Cardiac fibroblast (primary cell): ENCODE measurements around the gene RAMAC.

Experiments
- DNase-seq, 2 donors: peaks; one replicate each; pipeline versions ENCODE4 v3.0.0 to v3.0.0-alpha.2; 2010; ENCODE audit warnings: low read depth in 2 of 2
- H3K4me3 ChIP-seq, 2 donors: replicated peaks in 1 of 2; 1 replicate in 1 of 2; 2 replicates in 1 of 2; pipeline ENCODE4 v1.5.1; 2011; ENCODE audit warnings: low read depth in 2 of 2, low read length in 2 of 2, mild to moderate bottlenecking in 2 of 2, moderate library complexity in 1 of 2
- TF ChIP-seq, protein P1 (sequence below): IDR thresholded peaks from one replicate; pipeline ENCODE4 v1.5.1; 2011; ENCODE audit warnings: low read depth, mild to moderate bottlenecking, low read length, inconsistent platforms

RAMAC gene

DNA sequence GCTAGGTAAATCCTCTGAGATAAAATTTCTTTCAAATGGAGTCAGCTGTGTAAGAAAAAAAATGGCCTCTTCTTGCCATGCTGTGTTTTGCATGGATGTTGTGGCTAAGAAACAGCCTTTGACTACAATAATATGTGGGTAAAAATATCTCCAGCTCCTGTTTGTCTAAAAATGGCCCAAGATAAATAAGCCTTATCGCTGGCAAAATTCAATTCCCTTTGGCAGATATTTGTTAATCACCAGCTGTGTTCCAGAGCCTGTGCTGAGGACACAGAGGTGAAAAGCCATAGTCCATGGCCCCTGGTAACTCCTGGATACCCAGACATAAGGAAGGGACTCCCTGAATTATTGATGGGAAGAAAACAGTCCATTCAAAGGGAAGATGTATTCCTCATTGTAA, 15.3 kb upstream of the RAMAC start:
- TF ChIP-seq, protein P1, sequence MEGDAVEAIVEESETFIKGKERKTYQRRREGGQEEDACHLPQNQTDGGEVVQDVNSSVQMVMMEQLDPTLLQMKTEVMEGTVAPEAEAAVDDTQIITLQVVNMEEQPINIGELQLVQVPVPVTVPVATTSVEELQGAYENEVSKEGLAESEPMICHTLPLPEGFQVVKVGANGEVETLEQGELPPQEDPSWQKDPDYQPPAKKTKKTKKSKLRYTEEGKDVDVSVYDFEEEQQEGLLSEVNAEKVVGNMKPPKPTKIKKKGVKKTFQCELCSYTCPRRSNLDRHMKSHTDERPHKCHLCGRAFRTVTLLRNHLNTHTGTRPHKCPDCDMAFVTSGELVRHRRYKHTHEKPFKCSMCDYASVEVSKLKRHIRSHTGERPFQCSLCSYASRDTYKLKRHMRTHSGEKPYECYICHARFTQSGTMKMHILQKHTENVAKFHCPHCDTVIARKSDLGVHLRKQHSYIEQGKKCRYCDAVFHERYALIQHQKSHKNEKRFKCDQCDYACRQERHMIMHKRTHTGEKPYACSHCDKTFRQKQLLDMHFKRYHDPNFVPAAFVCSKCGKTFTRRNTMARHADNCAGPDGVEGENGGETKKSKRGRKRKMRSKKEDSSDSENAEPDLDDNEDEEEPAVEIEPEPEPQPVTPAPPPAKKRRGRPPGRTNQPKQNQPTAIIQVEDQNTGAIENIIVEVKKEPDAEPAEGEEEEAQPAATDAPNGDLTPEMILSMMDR: no peak
- no peak overlapping the region for H3K4me3 ChIP-seq
- no peak for DNase-seq

DNA sequence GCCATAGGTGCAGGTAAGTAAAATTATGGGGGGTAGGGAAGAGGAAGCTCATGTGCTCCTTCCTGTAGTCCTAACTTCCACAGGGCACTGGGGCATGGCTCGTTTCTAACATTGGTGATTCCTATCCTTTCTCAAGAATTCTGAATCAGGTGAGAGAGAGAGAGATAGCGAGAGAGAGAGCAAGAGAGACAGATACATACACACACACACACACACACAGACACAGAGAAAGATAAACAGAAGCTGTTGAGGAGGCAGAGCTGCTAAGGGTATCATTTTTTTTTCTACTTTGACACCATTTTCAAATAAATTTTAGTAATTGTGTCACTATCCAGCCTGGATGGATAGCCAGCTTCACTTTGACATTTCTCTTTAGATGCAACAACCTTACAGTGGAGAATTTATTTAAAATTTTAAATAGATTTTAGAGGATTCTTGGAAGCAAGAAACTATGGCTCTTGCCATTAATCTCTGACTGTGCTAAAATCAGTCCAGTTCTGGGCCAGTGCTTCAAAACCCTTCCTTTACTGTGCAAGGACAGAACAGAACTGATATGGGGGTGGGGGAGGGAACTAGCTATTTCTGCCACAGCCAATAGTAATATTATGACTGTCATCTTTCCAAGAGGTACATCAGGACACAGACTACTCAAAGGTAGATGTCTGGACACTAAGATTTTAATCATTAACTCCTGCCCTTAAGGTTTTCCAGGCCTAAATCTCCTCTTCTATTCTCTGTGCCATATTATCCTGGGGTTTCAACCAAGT, 14.6 kb upstream of the RAMAC start:
- no peak for DNase-seq
- TF ChIP-seq, protein P1: no peak
- no peak overlapping the region for H3K4me3 ChIP-seq

DNA sequence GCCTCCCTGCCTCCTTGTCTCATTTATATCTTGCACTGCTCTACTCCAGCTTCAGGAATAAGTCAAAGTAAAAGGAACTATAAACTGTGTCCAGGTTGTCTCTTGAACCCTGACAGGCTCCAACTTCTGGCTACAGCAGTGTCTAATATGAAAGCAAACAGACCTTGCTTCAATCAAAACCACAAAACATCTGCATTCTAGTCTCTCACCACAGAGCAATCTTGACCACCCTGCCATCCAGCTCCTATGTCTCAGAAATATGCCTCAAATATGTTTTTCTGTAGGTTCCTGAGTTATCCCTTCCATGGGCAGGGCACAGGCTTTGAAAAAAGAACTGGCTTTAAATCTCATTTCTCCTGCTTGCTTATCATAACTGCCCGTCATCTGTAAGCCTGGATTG, 13.0 kb upstream of the RAMAC start:
- TF ChIP-seq, protein P1: no peak
- H3K4me3 ChIP-seq: no peak overlapping the region
- DNase-seq: no peak

DNA sequence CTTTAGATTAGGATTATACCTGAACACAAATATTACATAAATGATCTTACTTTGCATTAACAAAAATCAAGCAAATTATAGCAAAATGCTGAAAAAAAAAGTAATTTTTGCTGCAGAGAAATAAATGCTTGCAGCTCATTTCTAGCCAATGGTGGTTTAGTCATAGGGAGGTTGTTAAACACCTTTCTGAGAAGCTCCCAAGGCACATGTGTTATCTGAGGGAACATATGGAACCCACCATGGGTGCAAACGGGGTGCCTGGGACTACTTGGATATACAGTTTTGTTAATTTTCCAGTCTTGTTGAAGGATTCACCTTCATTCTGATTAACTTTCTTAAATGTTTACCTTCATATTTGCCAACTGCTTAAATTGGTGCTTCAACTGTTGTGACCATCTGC, 8.9 kb upstream of the RAMAC start:
- TF ChIP-seq, protein P1: no peak
- H3K4me3 ChIP-seq: no peak overlapping the region
- DNase-seq: no peak

DNA sequence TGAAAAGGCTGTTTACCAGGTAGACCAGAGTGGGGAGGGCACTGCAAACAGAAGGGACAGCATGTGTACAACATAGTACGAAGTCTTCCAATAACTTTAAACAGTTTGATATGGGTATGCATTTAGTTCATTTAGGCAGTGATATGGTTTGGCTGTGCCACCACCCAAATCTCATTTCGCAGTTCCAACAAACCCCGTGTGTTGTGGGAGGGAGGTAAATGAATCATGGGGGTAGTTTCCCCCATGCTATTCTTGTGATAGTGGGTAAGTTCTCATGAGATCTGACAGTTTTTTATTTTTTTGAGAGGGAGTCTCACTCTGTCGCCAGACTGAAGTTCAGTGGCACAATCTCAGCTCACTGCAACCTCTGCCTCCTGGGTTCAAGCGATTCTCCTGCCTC, 7.6 kb upstream of the RAMAC start:
- H3K4me3 ChIP-seq: no peak overlapping the region
- DNase-seq: no peak
- TF ChIP-seq, protein P1: no peak

DNA sequence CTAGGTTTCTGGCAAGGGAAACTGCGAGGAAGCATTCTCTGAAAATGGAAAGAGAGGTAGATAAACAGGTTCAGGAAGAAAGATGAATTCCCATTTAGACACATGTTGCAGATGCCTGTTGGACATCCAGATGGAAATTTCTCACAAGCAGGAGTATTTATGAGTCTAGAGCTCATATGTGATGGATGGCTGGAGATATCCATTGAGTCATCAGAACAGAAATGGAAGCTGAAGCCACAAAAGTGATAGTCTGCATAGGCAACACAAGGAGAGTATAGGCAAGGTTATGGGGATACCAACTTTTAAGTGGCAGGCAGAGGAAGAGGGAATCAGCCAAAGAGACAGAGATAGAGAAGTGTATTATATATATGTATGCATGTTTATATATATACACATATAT, 6.3 kb upstream of the RAMAC start:
- H3K4me3 ChIP-seq: no peak overlapping the region
- TF ChIP-seq, protein P1: no peak
- DNase-seq: no peak

DNA sequence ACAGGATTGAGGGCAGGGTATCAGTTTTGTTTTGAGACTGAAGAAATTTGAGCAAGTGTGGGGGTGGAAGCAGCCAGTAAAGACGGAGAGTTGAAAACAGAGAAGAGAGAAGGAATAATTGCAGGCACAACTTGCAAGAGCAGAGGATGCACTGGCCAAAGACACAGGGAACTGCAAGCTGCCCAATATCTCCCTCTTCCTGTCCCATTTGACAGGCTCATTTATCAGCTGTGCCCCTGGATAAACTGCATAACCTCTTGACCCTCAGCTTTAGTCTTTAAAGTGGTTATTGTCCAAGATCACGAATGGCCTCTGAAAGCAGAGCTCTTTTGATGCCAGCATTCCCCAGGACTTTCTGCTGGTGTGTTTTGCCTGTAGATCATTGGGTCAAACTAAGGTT, 5.0 kb upstream of the RAMAC start:
- TF ChIP-seq, protein P1: no peak
- H3K4me3 ChIP-seq: no peak overlapping the region
- DNase-seq: no peak
